Thyroid gland (tissue), 4 donors: ENCODE results near the gene CCL7.

ENCODE experiments used
- CTCF ChIP-seq, 6 experiments: fragments of 200-600 bp in 3 of 6; fragments of 450-650 bp in 3 of 6; sonication (generic) in 3 of 6; IDR thresholded peaks; one replicate each; pipeline ENCODE4 v1.5.1; 2016 to 2019; ENCODE audit warnings: antibody characterized with exemption in 6 of 6, mild to moderate bottlenecking in 2 of 6, inconsistent platforms in 1 of 6, moderate library complexity in 1 of 6
- POLR2A ChIP-seq, 2 donors: fragments of 450-650 bp; IDR thresholded peaks; one replicate each; pipeline ENCODE4 v1.6.1; 2017; ENCODE audit warnings: antibody characterized with exemption in 2 of 2, mild to moderate bottlenecking in 2 of 2, moderate library complexity in 1 of 2

- TF ChIP-seq CTCF (IDR thresholded peaks at IDR 0.05) (no peak), POLR2A (IDR thresholded peaks at IDR 0.05) (no peak)
These were observed 10.9 kb upstream of the CCL7 start for GRCh38 chr17:34259146-34259545.
